HepG2 (cell line): ENCODE data around the gene RGS19. TPM values are rescaled to one million over a fixed set of nuclear protein-coding genes. Genes with fewer than 3 reads are reported as not detected.

Experiments
- AGO1 ChIP-seq: fragments of 200-400 bp; formaldehyde crosslinking; IDR thresholded peaks from 2 replicates; pipeline ENCODE4 v1.6.1; 2017; ENCODE audit warnings: mild to moderate bottlenecking, low read depth, low read length, moderate library complexity; ENCODE audit not compliant: poor library complexity, severe bottlenecking
- BORCS8-MEF2B ChIP-seq: sonication (generic); formaldehyde crosslinking; IDR thresholded peaks from 2 replicates; pipeline ENCODE4 v1.8.0; 2022; ENCODE audit warnings: mild to moderate bottlenecking, missing genetic modification reagents
- FOSL1 ChIP-seq: sonication (generic); formaldehyde crosslinking; IDR thresholded peaks from 2 replicates; pipeline ENCODE4 v1.9.0; 2021; ENCODE audit warnings: missing genetic modification reagents, borderline replicate concordance
- PCBP1 ChIP-seq: fragments of 200-400 bp; formaldehyde crosslinking; IDR thresholded peaks from 2 replicates; pipeline ENCODE4 v1.6.1; 2017; ENCODE audit warnings: mild to moderate bottlenecking, low read depth, low read length, borderline replicate concordance
- PITX1 ChIP-seq: sonication (generic); formaldehyde crosslinking; IDR thresholded peaks from 2 replicates; pipeline ENCODE4 v1.5.1; 2020; ENCODE audit warnings: mild to moderate bottlenecking, missing genetic modification reagents
- RCOR2 ChIP-seq: IDR thresholded peaks from 2 replicates; pipeline ENCODE4 v1.6.1; 2016; ENCODE audit warnings: missing biosample characterization, missing genetic modification reagents
- RFX3 ChIP-seq: IDR thresholded peaks from 2 replicates; pipeline ENCODE4 v1.6.1; 2016; ENCODE audit warnings: missing biosample characterization, missing genetic modification reagents
- TARDBP ChIP-seq: sonication (generic); formaldehyde crosslinking; IDR thresholded peaks from 2 replicates; pipeline ENCODE4 v1.8.0; 2022; ENCODE audit warnings: mild to moderate bottlenecking, missing genetic modification reagents
- ZNF550 ChIP-seq: sonication (generic); formaldehyde crosslinking; IDR thresholded peaks from 2 replicates; pipeline ENCODE4 v1.4.0; 2020; ENCODE audit warnings: mild to moderate bottlenecking, missing genetic modification reagents, borderline replicate concordance
- ZNF629 ChIP-seq: sonication (generic); formaldehyde crosslinking; conservative IDR thresholded peaks from 2 replicates; pipeline ENCODE4 v1.5.0; 2020; ENCODE audit warnings: missing genetic modification reagents
- ZNF709 ChIP-seq: sonication (generic); formaldehyde crosslinking; IDR thresholded peaks from 2 replicates; pipeline ENCODE4 v1.5.0; 2020; ENCODE audit warnings: mild to moderate bottlenecking, missing genetic modification reagents
- ZNF768 ChIP-seq: sonication (generic); formaldehyde crosslinking; IDR thresholded peaks from 2 replicates; pipeline ENCODE4 v1.4.0; 2020; ENCODE audit warnings: missing genetic modification reagents
- polyA plus RNA-seq, 8 experiments: library from polyadenylated mRNA; depleted of rRNA in 3 of 8; stranded (reverse) in 7 of 8; unstranded in 1 of 8; fragments of >200 nt; fragmentation: Illumina TruSeq in 4 of 8; extraction: Trizol in 4 of 8; gene quantifications; 2 replicates each; pipeline versions ENCODE4 v1.2.1 to v1.2.3, GENCODE V29; 2011 to 2016; ENCODE audit warnings: low read depth in 4 of 8, missing spikeins in 1 of 8, mixed read lengths in 1 of 8; ENCODE audit not compliant: insufficient read depth in 1 of 8
- total RNA-seq, 5 experiments: library from RNA; depleted of rRNA; stranded (reverse); fragments of >200 nt; fragmentation: Illumina TruSeq; extraction: Trizol; gene quantifications; 2 replicates each; pipeline ENCODE4 v1.2.3, GENCODE V29; 2016; ENCODE audit warnings: low read depth in 1 of 5
- TF ChIP-seq, protein P1 (sequence below): sonication (generic); formaldehyde crosslinking; IDR thresholded peaks from 2 replicates; pipeline ENCODE4 v1.4.0; 2020; ENCODE audit warnings: missing genetic modification reagents, borderline replicate concordance
- TF ChIP-seq, protein P2 (sequence below): sonication (generic); formaldehyde crosslinking; IDR thresholded peaks from 2 replicates; pipeline ENCODE4 v1.5.1; 2020; ENCODE audit warnings: mild to moderate bottlenecking, moderate library complexity, missing genetic modification reagents
- TF ChIP-seq, protein P3 (sequence below): sonication (generic); formaldehyde crosslinking; IDR thresholded peaks from 2 replicates; pipeline ENCODE4 v1.9.0; 2021; ENCODE audit warnings: missing genetic modification reagents, borderline replicate concordance
- TF ChIP-seq, protein P4 (sequence below): IDR thresholded peaks from 2 replicates; pipeline ENCODE4 v1.6.1; 2016; ENCODE audit warnings: low read depth, control low read depth
- TF ChIP-seq, protein P5 (sequence below): sonication (generic); formaldehyde crosslinking; IDR thresholded peaks from 2 replicates; pipeline ENCODE4 v1.4.0; 2020; ENCODE audit warnings: mild to moderate bottlenecking, missing genetic modification reagents

Gene RGS19
- total and polyA plus RNA-seq, 2 of the 13 experiments (the other 11 are each of a cell fraction or from before 2014, with no cell fraction given), result 10.7 to 11.9 TPM

DNA sequence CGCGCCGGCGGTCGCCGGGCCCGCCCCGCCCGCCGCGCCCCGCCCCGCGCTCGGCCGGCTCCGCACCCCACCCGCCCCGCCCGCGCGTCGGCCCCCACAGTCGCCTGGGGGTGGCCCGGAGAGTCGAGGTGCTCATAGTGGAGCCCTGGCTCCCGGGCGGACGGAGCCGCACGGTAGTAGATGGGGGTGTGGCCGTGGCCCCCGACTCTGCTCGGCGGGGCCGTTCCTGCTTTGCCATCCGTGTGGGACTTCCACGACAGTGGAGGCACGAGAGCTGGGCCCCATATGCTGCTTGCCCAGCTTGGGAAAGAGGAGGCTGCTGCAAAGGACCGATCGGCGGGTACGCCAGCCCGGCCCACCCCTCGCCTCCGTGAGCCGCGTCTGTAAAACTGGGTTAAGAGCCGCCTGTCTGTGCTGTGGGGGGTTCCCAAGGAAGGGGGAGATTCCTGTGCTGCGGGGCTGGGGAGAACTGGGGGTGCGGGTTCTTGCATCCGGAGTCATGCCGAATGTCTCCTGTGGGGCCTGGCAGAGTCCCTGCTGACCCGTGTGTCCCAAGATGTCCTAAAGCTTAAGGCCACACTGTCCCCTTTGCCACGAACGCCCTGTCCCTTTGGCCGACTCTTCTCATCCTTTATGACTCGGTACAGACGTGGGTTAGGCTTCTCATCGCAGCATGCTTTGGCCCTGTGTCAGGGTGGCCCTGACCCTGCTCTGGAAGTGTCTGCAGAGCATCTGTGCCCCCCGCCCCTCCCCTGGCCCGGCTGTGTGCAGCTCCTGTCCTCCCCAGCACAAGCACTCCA, 895 bp upstream of the RGS19 start, which contains the start of gene OPRL1 (continued):
- TF ChIP-seq PCBP1, result no peak
- peak; percentile 50; the same call in 1 of the 2 replicates for TF ChIP-seq TARDBP (CRISPR knock-in tag)
- TF ChIP-seq RFX3, result no peak
- no peak for TF ChIP-seq ZNF629 (CRISPR knock-in tag)
- TF ChIP-seq PITX1 (CRISPR knock-in tag), result peak; percentile 11; the same call in 1 of the 2 replicates
- TF ChIP-seq ZNF550, result no peak
- TF ChIP-seq, protein P1, sequence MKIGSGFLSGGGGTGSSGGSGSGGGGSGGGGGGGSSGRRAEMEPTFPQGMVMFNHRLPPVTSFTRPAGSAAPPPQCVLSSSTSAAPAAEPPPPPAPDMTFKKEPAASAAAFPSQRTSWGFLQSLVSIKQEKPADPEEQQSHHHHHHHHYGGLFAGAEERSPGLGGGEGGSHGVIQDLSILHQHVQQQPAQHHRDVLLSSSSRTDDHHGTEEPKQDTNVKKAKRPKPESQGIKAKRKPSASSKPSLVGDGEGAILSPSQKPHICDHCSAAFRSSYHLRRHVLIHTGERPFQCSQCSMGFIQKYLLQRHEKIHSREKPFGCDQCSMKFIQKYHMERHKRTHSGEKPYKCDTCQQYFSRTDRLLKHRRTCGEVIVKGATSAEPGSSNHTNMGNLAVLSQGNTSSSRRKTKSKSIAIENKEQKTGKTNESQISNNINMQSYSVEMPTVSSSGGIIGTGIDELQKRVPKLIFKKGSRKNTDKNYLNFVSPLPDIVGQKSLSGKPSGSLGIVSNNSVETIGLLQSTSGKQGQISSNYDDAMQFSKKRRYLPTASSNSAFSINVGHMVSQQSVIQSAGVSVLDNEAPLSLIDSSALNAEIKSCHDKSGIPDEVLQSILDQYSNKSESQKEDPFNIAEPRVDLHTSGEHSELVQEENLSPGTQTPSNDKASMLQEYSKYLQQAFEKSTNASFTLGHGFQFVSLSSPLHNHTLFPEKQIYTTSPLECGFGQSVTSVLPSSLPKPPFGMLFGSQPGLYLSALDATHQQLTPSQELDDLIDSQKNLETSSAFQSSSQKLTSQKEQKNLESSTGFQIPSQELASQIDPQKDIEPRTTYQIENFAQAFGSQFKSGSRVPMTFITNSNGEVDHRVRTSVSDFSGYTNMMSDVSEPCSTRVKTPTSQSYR, result no peak
- TF ChIP-seq BORCS8-MEF2B, result peak; percentile 74
- TF ChIP-seq, protein P2, sequence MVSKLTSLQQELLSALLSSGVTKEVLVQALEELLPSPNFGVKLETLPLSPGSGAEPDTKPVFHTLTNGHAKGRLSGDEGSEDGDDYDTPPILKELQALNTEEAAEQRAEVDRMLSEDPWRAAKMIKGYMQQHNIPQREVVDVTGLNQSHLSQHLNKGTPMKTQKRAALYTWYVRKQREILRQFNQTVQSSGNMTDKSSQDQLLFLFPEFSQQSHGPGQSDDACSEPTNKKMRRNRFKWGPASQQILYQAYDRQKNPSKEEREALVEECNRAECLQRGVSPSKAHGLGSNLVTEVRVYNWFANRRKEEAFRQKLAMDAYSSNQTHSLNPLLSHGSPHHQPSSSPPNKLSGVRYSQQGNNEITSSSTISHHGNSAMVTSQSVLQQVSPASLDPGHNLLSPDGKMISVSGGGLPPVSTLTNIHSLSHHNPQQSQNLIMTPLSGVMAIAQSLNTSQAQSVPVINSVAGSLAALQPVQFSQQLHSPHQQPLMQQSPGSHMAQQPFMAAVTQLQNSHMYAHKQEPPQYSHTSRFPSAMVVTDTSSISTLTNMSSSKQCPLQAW (CRISPR knock-in tag), result peak; percentile 51
- TF ChIP-seq, protein P3, sequence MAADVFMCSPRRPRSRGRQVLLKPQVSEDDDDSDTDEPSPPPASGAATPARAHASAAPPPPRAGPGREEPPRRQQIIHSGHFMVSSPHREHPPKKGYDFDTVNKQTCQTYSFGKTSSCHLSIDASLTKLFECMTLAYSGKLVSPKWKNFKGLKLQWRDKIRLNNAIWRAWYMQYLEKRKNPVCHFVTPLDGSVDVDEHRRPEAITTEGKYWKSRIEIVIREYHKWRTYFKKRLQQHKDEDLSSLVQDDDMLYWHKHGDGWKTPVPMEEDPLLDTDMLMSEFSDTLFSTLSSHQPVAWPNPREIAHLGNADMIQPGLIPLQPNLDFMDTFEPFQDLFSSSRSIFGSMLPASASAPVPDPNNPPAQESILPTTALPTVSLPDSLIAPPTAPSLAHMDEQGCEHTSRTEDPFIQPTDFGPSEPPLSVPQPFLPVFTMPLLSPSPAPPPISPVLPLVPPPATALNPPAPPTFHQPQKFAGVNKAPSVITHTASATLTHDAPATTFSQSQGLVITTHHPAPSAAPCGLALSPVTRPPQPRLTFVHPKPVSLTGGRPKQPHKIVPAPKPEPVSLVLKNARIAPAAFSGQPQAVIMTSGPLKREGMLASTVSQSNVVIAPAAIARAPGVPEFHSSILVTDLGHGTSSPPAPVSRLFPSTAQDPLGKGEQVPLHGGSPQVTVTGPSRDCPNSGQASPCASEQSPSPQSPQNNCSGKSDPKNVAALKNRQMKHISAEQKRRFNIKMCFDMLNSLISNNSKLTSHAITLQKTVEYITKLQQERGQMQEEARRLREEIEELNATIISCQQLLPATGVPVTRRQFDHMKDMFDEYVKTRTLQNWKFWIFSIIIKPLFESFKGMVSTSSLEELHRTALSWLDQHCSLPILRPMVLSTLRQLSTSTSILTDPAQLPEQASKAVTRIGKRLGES (CRISPR knock-in tag), result no peak
- TF ChIP-seq ZNF709 (CRISPR knock-in tag), result 0 out of 2 replicates have a peak, but pooled peaks have one; percentile 11
- TF ChIP-seq, protein P4, sequence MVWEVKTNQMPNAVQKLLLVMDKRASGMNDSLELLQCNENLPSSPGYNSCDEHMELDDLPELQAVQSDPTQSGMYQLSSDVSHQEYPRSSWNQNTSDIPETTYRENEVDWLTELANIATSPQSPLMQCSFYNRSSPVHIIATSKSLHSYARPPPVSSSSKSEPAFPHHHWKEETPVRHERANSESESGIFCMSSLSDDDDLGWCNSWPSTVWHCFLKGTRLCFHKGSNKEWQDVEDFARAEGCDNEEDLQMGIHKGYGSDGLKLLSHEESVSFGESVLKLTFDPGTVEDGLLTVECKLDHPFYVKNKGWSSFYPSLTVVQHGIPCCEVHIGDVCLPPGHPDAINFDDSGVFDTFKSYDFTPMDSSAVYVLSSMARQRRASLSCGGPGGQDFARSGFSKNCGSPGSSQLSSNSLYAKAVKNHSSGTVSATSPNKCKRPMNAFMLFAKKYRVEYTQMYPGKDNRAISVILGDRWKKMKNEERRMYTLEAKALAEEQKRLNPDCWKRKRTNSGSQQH (CRISPR knock-in tag), result peak; percentile 72; the same call in 1 of the 2 replicates
- TF ChIP-seq AGO1, result peak; percentile 19
- TF ChIP-seq, protein P5, sequence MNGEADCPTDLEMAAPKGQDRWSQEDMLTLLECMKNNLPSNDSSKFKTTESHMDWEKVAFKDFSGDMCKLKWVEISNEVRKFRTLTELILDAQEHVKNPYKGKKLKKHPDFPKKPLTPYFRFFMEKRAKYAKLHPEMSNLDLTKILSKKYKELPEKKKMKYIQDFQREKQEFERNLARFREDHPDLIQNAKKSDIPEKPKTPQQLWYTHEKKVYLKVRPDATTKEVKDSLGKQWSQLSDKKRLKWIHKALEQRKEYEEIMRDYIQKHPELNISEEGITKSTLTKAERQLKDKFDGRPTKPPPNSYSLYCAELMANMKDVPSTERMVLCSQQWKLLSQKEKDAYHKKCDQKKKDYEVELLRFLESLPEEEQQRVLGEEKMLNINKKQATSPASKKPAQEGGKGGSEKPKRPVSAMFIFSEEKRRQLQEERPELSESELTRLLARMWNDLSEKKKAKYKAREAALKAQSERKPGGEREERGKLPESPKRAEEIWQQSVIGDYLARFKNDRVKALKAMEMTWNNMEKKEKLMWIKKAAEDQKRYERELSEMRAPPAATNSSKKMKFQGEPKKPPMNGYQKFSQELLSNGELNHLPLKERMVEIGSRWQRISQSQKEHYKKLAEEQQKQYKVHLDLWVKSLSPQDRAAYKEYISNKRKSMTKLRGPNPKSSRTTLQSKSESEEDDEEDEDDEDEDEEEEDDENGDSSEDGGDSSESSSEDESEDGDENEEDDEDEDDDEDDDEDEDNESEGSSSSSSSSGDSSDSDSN (CRISPR knock-in tag), result peak; percentile 68
- TF ChIP-seq FOSL1, result no peak
- TF ChIP-seq RCOR2 (CRISPR knock-in tag), result no peak
- peak; percentile 26; the same call in 1 of the 2 replicates for TF ChIP-seq ZNF768 (CRISPR knock-in tag)
